CD4-positive, alpha-beta T cell treated with Interleukin-10 for 1 hour (primary cell): ENCODE results near the gene GIGYF2.

Source experiments
- DNase-seq: peaks from one replicate; pipeline ENCODE4 v3.0.0-alpha.2; 2020

Gene GIGYF2

GRCh38 chr2:232870766-232871371 lies 173.7 kb downstream of the GIGYF2 start:
- DNase-seq, result no peak

GRCh38 chr2:232871418-232871834 lies 174.3 kb downstream of the GIGYF2 start:
- DNase-seq, result no peak

- no peak for DNase-seq
Observed at GRCh38 chr2:232871835-232872736, 175.0 kb downstream of the GIGYF2 start.

GRCh38 chr2:232872826-232873225 lies 175.7 kb downstream of the GIGYF2 start:
- no peak for DNase-seq

GRCh38 chr2:232873292-232873908 lies 176.3 kb downstream of the GIGYF2 start:
- no peak for DNase-seq

GRCh38 chr2:232873909-232874641 lies 176.9 kb downstream of the GIGYF2 start:
- DNase-seq, result no peak

GRCh38 chr2:232874677-232875223 lies 177.6 kb downstream of the GIGYF2 start:
- DNase-seq, result no peak

- no peak for DNase-seq
Observed at GRCh38 chr2:232875256-232876121, 178.4 kb downstream of the GIGYF2 start.

- peak; percentile 41 for DNase-seq
Observed at GRCh38 chr2:232876161-232876977, 179.2 kb downstream of the GIGYF2 start.

- no peak for DNase-seq
Observed at GRCh38 chr2:232876978-232877441, 179.9 kb downstream of the GIGYF2 start.

GRCh38 chr2:232877940-232878511 lies 180.9 kb downstream of the GIGYF2 start:
- DNase-seq, result no peak

GRCh38 chr2:232878855-232879617 lies 181.9 kb downstream of the GIGYF2 start:
- no peak for DNase-seq

- DNase-seq, result no peak
Observed at GRCh38 chr2:232879618-232880494, 182.7 kb downstream of the GIGYF2 start.

GRCh38 chr2:232880764-232881351 lies 183.7 kb downstream of the GIGYF2 start:
- DNase-seq, result no peak

GRCh38 chr2:232882085-232882484 lies 185.0 kb downstream of the GIGYF2 start:
- DNase-seq, result no peak

GRCh38 chr2:232882505-232883115 lies 185.5 kb downstream of the GIGYF2 start:
- no peak for DNase-seq

- no peak for DNase-seq
Observed at GRCh38 chr2:232883116-232883721, 186.1 kb downstream of the GIGYF2 start.
